ENCODE results near the gene ORMDL2.

ORMDL2 gene, protein sequence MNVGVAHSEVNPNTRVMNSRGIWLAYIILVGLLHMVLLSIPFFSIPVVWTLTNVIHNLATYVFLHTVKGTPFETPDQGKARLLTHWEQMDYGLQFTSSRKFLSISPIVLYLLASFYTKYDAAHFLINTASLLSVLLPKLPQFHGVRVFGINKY

DNA sequence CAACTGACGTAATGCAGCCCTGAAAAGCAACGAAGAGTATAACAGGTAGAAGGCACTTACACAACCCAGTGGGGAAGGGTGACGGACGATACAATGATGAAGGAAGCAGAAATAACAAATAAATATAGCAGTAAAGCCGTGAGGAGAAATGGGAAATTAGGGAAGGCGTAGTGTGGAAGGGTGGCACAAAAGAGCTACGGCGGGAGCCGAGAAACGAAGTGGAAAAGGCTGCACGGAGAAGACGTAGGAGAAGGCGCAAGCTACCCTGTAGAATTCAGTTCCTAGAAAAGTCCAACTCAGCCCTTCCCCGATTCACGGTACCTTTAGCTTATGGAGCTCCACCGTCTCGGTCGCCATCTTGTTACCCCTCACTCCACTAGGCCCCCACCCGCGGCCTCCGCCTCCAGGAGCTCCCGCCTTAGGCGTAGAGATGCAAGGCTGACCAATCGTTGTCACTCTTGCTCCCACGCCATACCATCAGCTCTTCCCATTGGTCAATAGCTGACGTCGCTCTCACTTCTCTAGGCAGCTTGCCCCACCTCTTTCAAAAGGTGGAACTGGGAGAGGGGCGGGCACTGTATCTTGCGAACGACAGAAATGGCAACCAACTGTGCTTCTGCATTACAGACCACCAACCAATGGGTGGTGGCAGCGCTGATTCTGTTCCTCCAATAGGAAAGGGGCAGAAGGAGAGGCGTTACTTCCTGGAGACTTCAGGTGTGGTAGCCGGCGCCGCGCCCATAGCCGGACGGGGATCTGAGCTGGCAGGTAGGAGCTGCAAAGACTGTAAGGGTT is at the start of gene ORMDL2, which contains the start of gene SARNP:
Gene ORMDL2, plus strand, starts transcription at position 697 of the 795 bp plus-strand sequence. CDS start 959 bp downstream, outside the sequence.
Gene SARNP, minus strand, starts transcription at position 380 of the 795 bp plus-strand sequence. Its CDS starts 23 bp downstream, at position 357.
- Histone ChIP-seq H3K36me3 (ENCODE audit: control insufficient read depth, insufficient read depth, low read length, severe bottlenecking) (peaks cover 40% of the 10 kb centered on the region), H3K4me3 (ENCODE audit: low read length) (peak within 1 kb of the TSS; percentile 97), H3K9me3 (ENCODE audit: control insufficient read depth, low read length) (no peaks in the 10 kb centered on the region), H3K9ac (ENCODE audit: low read length) (peak within 1 kb of the TSS; percentile 95), H3K4me1 (ENCODE audit: control insufficient read depth, insufficient read depth, low read length) (peaks cover 35% of the 10 kb centered on the region), H3K27me3 (replicated peaks; ENCODE audit: control insufficient read depth, insufficient read depth, low read length) (no peaks in the 10 kb centered on the region)
- peak; percentile 100 for DNase-seq (ENCODE audit: low read depth)

DNA sequence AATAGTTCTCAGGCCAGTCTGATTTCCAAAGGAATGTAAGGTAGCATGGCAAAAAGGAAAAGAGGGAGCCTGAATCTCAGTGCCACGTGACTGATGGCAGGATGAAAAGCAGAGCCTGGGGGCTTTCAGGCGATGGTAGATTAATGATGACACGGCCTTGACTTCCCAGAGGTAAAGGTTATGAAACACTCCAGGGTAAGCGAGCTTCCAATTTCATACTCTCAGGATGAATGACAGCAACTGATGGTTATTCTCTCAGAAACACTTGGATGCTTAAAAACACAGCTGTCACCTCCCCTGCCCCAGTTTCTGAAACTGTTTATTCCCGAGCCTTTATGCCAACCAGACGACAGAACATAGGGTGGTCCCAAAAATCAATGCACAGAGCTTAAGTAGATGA is 46.1 kb upstream of the ORMDL2 start:
- H3K36me3 ChIP-seq (ENCODE audit: control insufficient read depth, insufficient read depth, low read length, severe bottlenecking): peaks cover 64% of the 10 kb centered on the region
- H3K4me3 ChIP-seq (ENCODE audit: low read length): no peak overlapping the region
- no peaks in the 10 kb centered on the region for H3K27me3 ChIP-seq (replicated peaks; ENCODE audit: control insufficient read depth, insufficient read depth, low read length)
- no peaks in the 10 kb centered on the region for H3K4me1 ChIP-seq (ENCODE audit: control insufficient read depth, insufficient read depth, low read length)
- DNase-seq (ENCODE audit: low read depth): no peak
- no peaks in the 10 kb centered on the region for H3K9me3 ChIP-seq (ENCODE audit: control insufficient read depth, low read length)
- no peak overlapping the region for H3K9ac ChIP-seq (ENCODE audit: low read length)

GRCh38 chr12:55777856-55778255 is 40.0 kb upstream of the ORMDL2 start:
- H3K36me3 ChIP-seq (ENCODE audit: control insufficient read depth, insufficient read depth, low read length, severe bottlenecking): peaks cover 80% of the 10 kb centered on the region
- no peak overlapping the region for H3K9ac ChIP-seq (ENCODE audit: low read length)
- H3K27me3 ChIP-seq (replicated peaks; ENCODE audit: control insufficient read depth, insufficient read depth, low read length): no peaks in the 10 kb centered on the region
- peaks cover 10% of the 10 kb centered on the region for H3K4me1 ChIP-seq (ENCODE audit: control insufficient read depth, insufficient read depth, low read length)
- H3K9me3 ChIP-seq (ENCODE audit: control insufficient read depth, low read length): no peaks in the 10 kb centered on the region
- no peak overlapping the region for H3K4me3 ChIP-seq (ENCODE audit: low read length)
- DNase-seq (ENCODE audit: low read depth): no peak

DNA sequence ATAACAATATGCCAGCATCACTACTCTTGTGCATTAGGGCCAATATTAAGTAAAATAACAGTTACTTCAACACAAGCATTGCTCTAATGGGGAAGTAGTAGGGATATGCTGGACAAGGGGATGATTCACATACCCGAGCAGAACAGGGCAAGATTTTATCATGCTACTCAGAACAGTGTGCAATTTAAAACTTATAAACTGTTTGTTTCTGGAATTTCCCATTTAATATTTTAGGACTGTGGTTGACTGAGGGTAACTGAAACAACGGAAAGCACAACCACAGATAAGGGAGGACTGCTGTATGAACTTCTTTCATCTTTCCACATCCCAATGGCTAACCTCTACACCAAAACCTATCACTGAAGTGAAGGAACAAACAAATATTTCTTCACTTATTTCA is 37.2 kb upstream of the ORMDL2 start:
- DNase-seq (ENCODE audit: low read depth): peak; percentile 52
- Histone ChIP-seq H3K36me3 (ENCODE audit: control insufficient read depth, insufficient read depth, low read length, severe bottlenecking) (peaks cover 93% of the 10 kb centered on the region), H3K9ac (ENCODE audit: low read length) (no peak overlapping the region)

DNA sequence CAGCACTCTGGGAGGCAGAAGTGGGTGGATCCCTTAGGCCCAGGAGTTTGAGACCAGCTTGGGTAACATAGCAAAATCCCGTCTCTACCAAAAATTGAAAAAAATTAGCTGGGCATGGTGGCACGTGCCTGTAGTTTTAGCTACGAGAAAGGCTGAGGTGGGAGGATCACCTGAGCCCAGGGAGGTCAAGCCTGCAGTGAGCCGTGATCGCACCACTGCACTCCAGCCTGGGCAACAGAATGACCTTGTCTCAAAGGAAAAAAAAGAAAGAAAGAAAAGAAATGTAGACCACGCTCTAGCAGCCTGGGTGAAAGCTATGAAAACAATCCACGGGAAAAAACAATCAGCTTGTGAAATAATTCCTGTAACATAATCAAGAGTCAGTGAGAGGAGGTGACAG is 29.3 kb upstream of the ORMDL2 start:
- H3K36me3 ChIP-seq (ENCODE audit: control insufficient read depth, insufficient read depth, low read length, severe bottlenecking): peaks cover 85% of the 10 kb centered on the region
- no peak overlapping the region for H3K4me3 ChIP-seq (ENCODE audit: low read length)
- no peaks in the 10 kb centered on the region for H3K4me1 ChIP-seq (ENCODE audit: control insufficient read depth, insufficient read depth, low read length)
- H3K27me3 ChIP-seq (replicated peaks; ENCODE audit: control insufficient read depth, insufficient read depth, low read length): no peaks in the 10 kb centered on the region
- no peak overlapping the region for H3K9ac ChIP-seq (ENCODE audit: low read length)
- no peak for DNase-seq (ENCODE audit: low read depth)
- no peaks in the 10 kb centered on the region for H3K9me3 ChIP-seq (ENCODE audit: control insufficient read depth, low read length)

More for the DNA sequence above, 37.2 kb upstream of the ORMDL2 start:
- Histone ChIP-seq H3K9me3 (ENCODE audit: control insufficient read depth, low read length) (no peaks in the 10 kb centered on the region), H3K4me1 (ENCODE audit: control insufficient read depth, insufficient read depth, low read length) (peaks cover 10% of the 10 kb centered on the region), H3K4me3 (ENCODE audit: low read length) (no peak overlapping the region), H3K27me3 (replicated peaks; ENCODE audit: control insufficient read depth, insufficient read depth, low read length) (no peaks in the 10 kb centered on the region)

GRCh38 chr12:55789171-55789570 is 28.7 kb upstream of the ORMDL2 start:
- H3K4me3 ChIP-seq (ENCODE audit: low read length): no peak overlapping the region
- H3K4me1 ChIP-seq (ENCODE audit: control insufficient read depth, insufficient read depth, low read length): no peaks in the 10 kb centered on the region
- no peak for DNase-seq (ENCODE audit: low read depth)
- H3K27me3 ChIP-seq (replicated peaks; ENCODE audit: control insufficient read depth, insufficient read depth, low read length): no peaks in the 10 kb centered on the region
- peaks cover 85% of the 10 kb centered on the region for H3K36me3 ChIP-seq (ENCODE audit: control insufficient read depth, insufficient read depth, low read length, severe bottlenecking)
- H3K9me3 ChIP-seq (ENCODE audit: control insufficient read depth, low read length): no peaks in the 10 kb centered on the region
- H3K9ac ChIP-seq (ENCODE audit: low read length): no peak overlapping the region

DNA sequence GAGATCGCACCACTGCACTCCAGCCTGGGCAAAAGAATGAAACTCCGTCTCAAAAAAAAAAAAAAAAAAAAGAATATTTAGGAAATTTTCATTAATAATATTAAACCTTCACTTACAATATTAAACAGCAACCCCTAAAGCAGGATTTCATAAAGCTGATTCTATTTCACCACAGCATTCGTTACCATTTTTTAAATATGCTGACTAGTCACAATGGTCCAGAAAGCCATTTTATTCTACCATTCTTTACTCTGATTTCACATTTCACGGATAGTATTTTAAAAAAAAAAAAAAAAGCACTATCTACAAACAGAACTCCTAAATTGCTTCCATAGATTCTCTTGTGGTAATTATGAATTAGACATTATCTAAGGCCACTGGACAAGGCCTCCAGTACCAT is 27.9 kb upstream of the ORMDL2 start:
- H3K9ac ChIP-seq (ENCODE audit: low read length): no peak overlapping the region
- H3K36me3 ChIP-seq (ENCODE audit: control insufficient read depth, insufficient read depth, low read length, severe bottlenecking): peaks cover 85% of the 10 kb centered on the region

GRCh38 chr12:55795950-55796349 is 21.9 kb upstream of the ORMDL2 start:
- Histone ChIP-seq H3K9ac (ENCODE audit: low read length) (no peak overlapping the region), H3K36me3 (ENCODE audit: control insufficient read depth, insufficient read depth, low read length, severe bottlenecking) (peaks cover 85% of the 10 kb centered on the region)

More for the DNA sequence above, 27.9 kb upstream of the ORMDL2 start:
- Histone ChIP-seq H3K4me1 (ENCODE audit: control insufficient read depth, insufficient read depth, low read length) (no peaks in the 10 kb centered on the region), H3K27me3 (replicated peaks; ENCODE audit: control insufficient read depth, insufficient read depth, low read length) (no peaks in the 10 kb centered on the region), H3K9me3 (ENCODE audit: control insufficient read depth, low read length) (no peaks in the 10 kb centered on the region), H3K4me3 (ENCODE audit: low read length) (no peak overlapping the region)
- no peak for DNase-seq (ENCODE audit: low read depth)

GRCh38 chr12:55797068-55797467 is 20.8 kb upstream of the ORMDL2 start:
- Histone ChIP-seq H3K27me3 (replicated peaks; ENCODE audit: control insufficient read depth, insufficient read depth, low read length) (no peaks in the 10 kb centered on the region), H3K9me3 (ENCODE audit: control insufficient read depth, low read length) (no peaks in the 10 kb centered on the region), H3K4me3 (ENCODE audit: low read length) (no peak overlapping the region), H3K36me3 (ENCODE audit: control insufficient read depth, insufficient read depth, low read length, severe bottlenecking) (peaks cover 90% of the 10 kb centered on the region), H3K9ac (ENCODE audit: low read length) (no peak overlapping the region), H3K4me1 (ENCODE audit: control insufficient read depth, insufficient read depth, low read length) (peaks cover 9% of the 10 kb centered on the region)
- DNase-seq (ENCODE audit: low read depth): peak; percentile 59

More at GRCh38 chr12:55795950-55796349, 21.9 kb upstream of the ORMDL2 start:
- no peak for DNase-seq (ENCODE audit: low read depth)
- Histone ChIP-seq H3K4me3 (ENCODE audit: low read length) (no peak overlapping the region), H3K9me3 (ENCODE audit: control insufficient read depth, low read length) (no peaks in the 10 kb centered on the region), H3K4me1 (ENCODE audit: control insufficient read depth, insufficient read depth, low read length) (peaks cover 5% of the 10 kb centered on the region), H3K27me3 (replicated peaks; ENCODE audit: control insufficient read depth, insufficient read depth, low read length) (no peaks in the 10 kb centered on the region)

DNA sequence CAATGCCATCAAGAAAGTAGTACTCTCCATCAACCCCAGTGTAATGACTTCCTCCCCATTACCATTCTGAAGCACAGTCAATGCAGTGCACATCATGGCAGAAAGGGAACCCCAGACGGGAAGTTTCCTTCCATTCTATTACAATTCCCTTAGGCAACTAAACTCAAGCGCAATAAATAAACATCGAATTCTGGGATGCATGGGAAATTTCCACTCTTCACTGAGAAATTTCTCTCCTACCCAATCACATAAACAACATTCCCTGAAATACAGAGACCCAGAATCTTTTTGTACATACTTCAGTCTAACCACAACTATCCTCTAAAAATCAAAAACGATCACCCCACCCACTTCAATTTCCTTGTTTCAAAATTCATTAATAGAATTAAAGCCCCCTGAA is 20.3 kb upstream of the ORMDL2 start:
- Histone ChIP-seq H3K4me1 (ENCODE audit: control insufficient read depth, insufficient read depth, low read length) (peaks cover 11% of the 10 kb centered on the region), H3K27me3 (replicated peaks; ENCODE audit: control insufficient read depth, insufficient read depth, low read length) (no peaks in the 10 kb centered on the region), H3K4me3 (ENCODE audit: low read length) (no peak overlapping the region), H3K9ac (ENCODE audit: low read length) (no peak overlapping the region), H3K36me3 (ENCODE audit: control insufficient read depth, insufficient read depth, low read length, severe bottlenecking) (peaks cover 92% of the 10 kb centered on the region), H3K9me3 (ENCODE audit: control insufficient read depth, low read length) (no peaks in the 10 kb centered on the region)
- DNase-seq (ENCODE audit: low read depth): no peak

DNA sequence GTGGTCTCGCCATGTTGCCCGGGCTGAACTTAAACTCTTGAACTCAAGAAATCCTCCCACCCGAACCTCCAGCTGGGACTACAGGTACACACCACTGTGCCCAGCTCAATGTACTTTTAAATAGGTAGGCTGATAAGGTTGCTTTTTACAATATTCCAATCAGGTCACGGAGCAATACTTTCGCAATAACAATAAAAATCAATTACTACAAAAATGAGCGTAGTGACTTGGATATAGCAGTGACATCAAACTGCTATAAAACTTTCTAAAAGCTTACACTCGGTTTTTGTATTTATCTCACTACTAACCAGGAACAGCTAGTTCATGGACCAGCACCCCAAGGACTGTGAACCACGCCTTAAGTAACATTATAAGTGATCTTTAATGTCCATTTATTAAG is 10.9 kb upstream of the ORMDL2 start:
- Histone ChIP-seq H3K36me3 (ENCODE audit: control insufficient read depth, insufficient read depth, low read length, severe bottlenecking) (peaks cover 43% of the 10 kb centered on the region), H3K4me1 (ENCODE audit: control insufficient read depth, insufficient read depth, low read length) (peaks cover 3% of the 10 kb centered on the region), H3K9ac (ENCODE audit: low read length) (no peak overlapping the region), H3K9me3 (ENCODE audit: control insufficient read depth, low read length) (no peaks in the 10 kb centered on the region), H3K4me3 (ENCODE audit: low read length) (no peak overlapping the region), H3K27me3 (replicated peaks; ENCODE audit: control insufficient read depth, insufficient read depth, low read length) (no peaks in the 10 kb centered on the region)
- DNase-seq (ENCODE audit: low read depth): no peak
